A673 (cell line): ENCODE results near the gene SLC9A1.

Source experiments
- CTCF ChIP-seq: fragments of 300-800, 200-600 bp; sonication (generic); conservative IDR thresholded peaks from 2 replicates; pipeline ENCODE4 v1.5.1; 2017; ENCODE audit warnings: low read depth, mild to moderate bottlenecking, antibody characterized with exemption, low read length, moderate library complexity, mixed read lengths
- EZH2 ChIP-seq: fragments of 200-600 bp; sonication (generic); IDR thresholded peaks from 2 replicates; pipeline ENCODE4 v1.6.1; 2017; ENCODE audit warnings: borderline replicate concordance, low read depth, mild to moderate bottlenecking, mixed read lengths, antibody characterized with exemption, low read length; ENCODE audit not compliant: poor library complexity, severe bottlenecking

- TF ChIP-seq EZH2 (no peak), CTCF (no peak)
Measured at GRCh38 chr1:27118440-27118689, 36.6 kb downstream of the SLC9A1 start.
